Measurements from ENCODE around the gene ARHGAP24. TPM values are rescaled to one million over a fixed set of nuclear protein-coding genes. Genes with fewer than 3 reads are reported as not detected.

The ARHGAP24 gene
- total and polyA plus RNA-seq, 10 of the 15 experiments (the other 5 are each of a cell fraction or from before 2014, with no cell fraction given): 0.10 to 4.2 (median 0.52) TPM

DNA sequence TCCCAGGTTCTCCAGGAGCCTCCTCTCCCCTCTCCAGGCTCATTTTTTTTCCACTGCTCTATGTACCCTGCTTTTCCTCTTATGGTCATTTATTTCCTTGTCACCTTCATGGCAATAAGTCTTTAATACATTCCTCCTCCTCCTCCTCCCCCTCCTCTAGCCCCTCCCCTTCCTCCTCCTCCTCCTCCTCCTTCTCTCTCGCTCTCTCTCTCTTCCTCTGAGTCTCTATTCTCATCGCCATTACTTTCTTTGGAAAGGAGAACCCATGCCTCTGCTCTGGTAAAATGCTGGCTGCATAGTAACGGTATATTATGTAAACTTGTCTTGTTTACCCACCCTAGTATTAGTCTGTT lies 35.7 kb downstream of the ARHGAP24 start:
- no peak overlapping the region for H3K27ac ChIP-seq (ENCODE audit: control insufficient read depth, insufficient read depth)
- SMC1A ChIA-PET (ENCODE audit: uncharacterized antibody, unreplicated experiment): no interaction called here
- no peak overlapping the region for H3K4me3 ChIP-seq
- RAD21 ChIA-PET (ENCODE audit: unreplicated experiment): no interaction called here
- CTCF ChIA-PET: no interaction called here
- FAIRE-seq: no peak
- H2AFZ ChIP-seq (ENCODE audit: control insufficient read depth, low read depth, low read length): no peak overlapping the region
- 60% methylated on average over 3 of the region's 3 CpGs for WGBS (ENCODE audit: insufficient coverage, insufficient replicate concordance, low lambda C conversion rate, missing lambda C conversion rate)
- no peak for ATAC-seq
- H3K4me1 ChIP-seq (ENCODE audit: control insufficient read depth, insufficient read depth, low read length): no peaks in the 10 kb centered on the region
- TF ChIP-seq JUNB (IDR thresholded peaks at IDR 0.05) (no peak), POLR2AphosphoS2 (IDR thresholded peaks at IDR 0.05; ENCODE audit: low read depth, low read length) (no peak), STAT3 (IDR thresholded peaks at IDR 0.05; ENCODE audit: low read depth, low read length) (no peak), MEF2A (IDR thresholded peaks at IDR 0.05; ENCODE audit: insufficient read depth, low read depth, low read length) (no peak), EP300 (IDR thresholded peaks at IDR 0.05; ENCODE audit: borderline replicate concordance in 1 of 2, control insufficient read depth in 1 of 2, low read depth in 2 of 2, low read length in 2 of 2) (no peak), IKZF1 (conservative IDR thresholded peaks at IDR 0.05) (no peak), NR2C1 (IDR thresholded peaks at IDR 0.05) (no peak), NFIC (IDR thresholded peaks at IDR 0.05; ENCODE audit: low read depth, low read length) (no peak)
- TF ChIP-seq, protein P1, sequence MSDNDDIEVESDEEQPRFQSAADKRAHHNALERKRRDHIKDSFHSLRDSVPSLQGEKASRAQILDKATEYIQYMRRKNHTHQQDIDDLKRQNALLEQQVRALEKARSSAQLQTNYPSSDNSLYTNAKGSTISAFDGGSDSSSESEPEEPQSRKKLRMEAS (IDR thresholded peaks at IDR 0.05; ENCODE audit: low read depth, low read length): no peak
- TF ChIP-seq, protein P2, sequence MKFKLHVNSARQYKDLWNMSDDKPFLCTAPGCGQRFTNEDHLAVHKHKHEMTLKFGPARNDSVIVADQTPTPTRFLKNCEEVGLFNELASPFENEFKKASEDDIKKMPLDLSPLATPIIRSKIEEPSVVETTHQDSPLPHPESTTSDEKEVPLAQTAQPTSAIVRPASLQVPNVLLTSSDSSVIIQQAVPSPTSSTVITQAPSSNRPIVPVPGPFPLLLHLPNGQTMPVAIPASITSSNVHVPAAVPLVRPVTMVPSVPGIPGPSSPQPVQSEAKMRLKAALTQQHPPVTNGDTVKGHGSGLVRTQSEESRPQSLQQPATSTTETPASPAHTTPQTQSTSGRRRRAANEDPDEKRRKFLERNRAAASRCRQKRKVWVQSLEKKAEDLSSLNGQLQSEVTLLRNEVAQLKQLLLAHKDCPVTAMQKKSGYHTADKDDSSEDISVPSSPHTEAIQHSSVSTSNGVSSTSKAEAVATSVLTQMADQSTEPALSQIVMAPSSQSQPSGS (IDR thresholded peaks at IDR 0.05; ENCODE audit: low read length): no peak
- TF ChIP-seq, protein P3, sequence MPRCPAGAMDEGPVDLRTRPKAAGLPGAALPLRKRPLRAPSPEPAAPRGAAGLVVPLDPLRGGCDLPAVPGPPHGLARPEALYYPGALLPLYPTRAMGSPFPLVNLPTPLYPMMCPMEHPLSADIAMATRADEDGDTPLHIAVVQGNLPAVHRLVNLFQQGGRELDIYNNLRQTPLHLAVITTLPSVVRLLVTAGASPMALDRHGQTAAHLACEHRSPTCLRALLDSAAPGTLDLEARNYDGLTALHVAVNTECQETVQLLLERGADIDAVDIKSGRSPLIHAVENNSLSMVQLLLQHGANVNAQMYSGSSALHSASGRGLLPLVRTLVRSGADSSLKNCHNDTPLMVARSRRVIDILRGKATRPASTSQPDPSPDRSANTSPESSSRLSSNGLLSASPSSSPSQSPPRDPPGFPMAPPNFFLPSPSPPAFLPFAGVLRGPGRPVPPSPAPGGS (IDR thresholded peaks at IDR 0.05; ENCODE audit: borderline replicate concordance, insufficient read depth, low read depth, low read length, poor library complexity, severe bottlenecking): no peak
- no peaks in the 10 kb centered on the region for H4K20me1 ChIP-seq (ENCODE audit: control insufficient read depth, insufficient read depth)
- intact Hi-C loops (cut with micrococcal nuclease; ENCODE audit: unreplicated experiment) (no loop called here), in situ Hi-C loops (cut with MboI) (no loop called here)
- no peak overlapping the region for H3K9ac ChIP-seq (ENCODE audit: control insufficient read depth, insufficient read depth, low read length)
- no peaks in the 10 kb centered on the region; the same call in 2 of the 3 replicates for H3K9me3 ChIP-seq (replicated peaks; ENCODE audit: control insufficient read depth, insufficient read depth, low read length)
- no peak overlapping the region for H3K4me2 ChIP-seq (ENCODE audit: control insufficient read depth, insufficient read depth)
- H3K27me3 ChIP-seq (replicated peaks in 1 of 2; ENCODE audit: control insufficient read depth in 2 of 2, insufficient read depth in 2 of 2, low read length in 1 of 2): no peaks in the 10 kb centered on the region
- POLR2A ChIA-PET: no interaction called here
- no peaks in the 10 kb centered on the region for H3K79me2 ChIP-seq (ENCODE audit: control insufficient read depth, insufficient read depth, low read length)
- BruUV-seq (replicated peaks): no TSS peak
- DNase-seq (ENCODE audit: low read depth, low spot score): no peak
- H3K36me3 ChIP-seq (ENCODE audit: control insufficient read depth in 2 of 2, insufficient read depth in 2 of 2, low read length in 1 of 2): no peaks in the 10 kb centered on the region
